GM18951 (cell line): ENCODE measurements around the gene CXCL3.

ENCODE experiments used
- POLR2A ChIP-seq: IDR thresholded peaks from 4 replicates; pipeline ENCODE4 v1.6.1; 2011; ENCODE audit warnings: mild to moderate bottlenecking; ENCODE audit not compliant: insufficient read length, insufficient read depth; ENCODE audit errors: extremely low read depth
- in situ Hi-C: fragments of 300-500 bp; cut with MboI; formaldehyde crosslinking; loops from one replicate; pipeline ENCODE4 v1.12.0; 2022; ENCODE audit warnings: low sequenced_read_pairs, mixed read lengths, inconsistent platforms; ENCODE audit not compliant: unreplicated experiment

The CXCL3 gene

DNA sequence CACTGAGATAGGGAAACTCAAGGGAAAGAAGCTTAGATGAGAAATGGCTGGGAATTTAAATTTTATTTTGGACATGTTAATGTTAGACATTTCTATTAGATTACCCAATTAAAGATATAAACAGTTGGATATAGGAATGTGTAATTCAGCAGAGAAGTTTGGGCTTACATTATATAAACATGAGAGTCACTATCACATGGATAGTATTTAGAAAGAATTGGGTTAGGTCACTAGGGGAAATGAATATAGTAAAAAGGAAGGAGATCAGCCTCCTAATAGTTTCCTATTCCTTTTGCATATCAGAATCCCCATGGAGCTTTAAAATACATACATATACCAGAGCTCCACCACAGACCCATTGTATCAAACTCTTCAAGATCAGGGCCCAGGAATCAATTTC lies 20.4 kb downstream of the CXCL3 start:
- TF ChIP-seq POLR2A, result no peak
- in situ Hi-C loops, result no loop called here

- no peak for TF ChIP-seq POLR2A
- in situ Hi-C loops, result no loop called here
These were observed 22.4 kb downstream of the CXCL3 start for GRCh38 chr4:74016068-74016467.

GRCh38 chr4:74015126-74015780 lies 23.2 kb downstream of the CXCL3 start:
- in situ Hi-C loops, result no loop called here
- TF ChIP-seq POLR2A, result no peak

GRCh38 chr4:74014332-74014731 lies 24.2 kb downstream of the CXCL3 start:
- in situ Hi-C loops, result no loop called here

DNA sequence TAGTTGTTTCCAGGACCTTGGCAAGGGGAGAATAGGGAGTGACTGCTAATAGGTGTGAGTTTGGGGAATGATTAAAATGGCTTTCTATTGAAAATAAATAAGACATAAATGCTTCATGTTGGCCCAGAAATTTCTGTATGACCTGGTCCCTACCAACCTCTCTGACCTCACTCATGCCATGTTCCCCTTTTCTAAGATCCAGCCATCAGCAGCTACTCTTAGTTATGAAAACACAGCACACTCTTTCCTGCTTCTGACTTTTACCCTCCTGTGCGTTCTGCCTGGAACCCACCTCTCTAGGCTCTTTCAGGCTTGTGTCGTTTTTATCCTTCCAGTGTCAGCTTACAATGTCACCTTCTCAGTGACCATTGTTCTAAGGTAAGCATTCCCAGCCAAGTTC lies 25.2 kb downstream of the CXCL3 start:
- TF ChIP-seq POLR2A, result no peak
- in situ Hi-C loops, result no loop called here

More at GRCh38 chr4:74014332-74014731, 24.2 kb downstream of the CXCL3 start:
- no peak for TF ChIP-seq POLR2A

GRCh38 chr4:74012130-74012529 lies 26.4 kb downstream of the CXCL3 start:
- in situ Hi-C loops, result no loop called here
- no peak for TF ChIP-seq POLR2A

GRCh38 chr4:74009307-74009706 lies 29.2 kb downstream of the CXCL3 start:
- TF ChIP-seq POLR2A, result no peak
- in situ Hi-C loops, result no loop called here

DNA sequence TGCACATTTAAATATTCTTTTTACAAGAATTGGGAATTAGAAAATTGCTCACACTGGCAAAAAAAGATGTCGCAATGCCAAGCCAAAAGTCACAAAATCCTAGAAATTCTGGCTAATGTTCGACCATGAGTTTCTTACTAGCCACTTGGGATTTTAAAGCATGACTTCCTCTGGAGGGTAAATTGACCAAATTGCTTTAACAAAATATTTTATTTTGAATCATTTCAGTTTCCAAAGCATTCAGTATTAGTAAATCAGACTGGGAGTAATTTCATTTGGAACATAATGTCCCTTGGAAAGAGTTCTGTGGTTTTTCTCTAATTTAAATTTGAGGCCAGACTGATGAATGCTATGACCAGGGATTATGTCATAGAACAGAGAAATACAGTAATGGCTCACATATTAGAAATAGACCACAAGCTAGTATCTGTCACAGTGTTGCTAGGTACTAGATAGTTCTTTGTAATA lies 32.4 kb downstream of the CXCL3 start:
- in situ Hi-C loops, result no loop called here
- no peak for TF ChIP-seq POLR2A

DNA sequence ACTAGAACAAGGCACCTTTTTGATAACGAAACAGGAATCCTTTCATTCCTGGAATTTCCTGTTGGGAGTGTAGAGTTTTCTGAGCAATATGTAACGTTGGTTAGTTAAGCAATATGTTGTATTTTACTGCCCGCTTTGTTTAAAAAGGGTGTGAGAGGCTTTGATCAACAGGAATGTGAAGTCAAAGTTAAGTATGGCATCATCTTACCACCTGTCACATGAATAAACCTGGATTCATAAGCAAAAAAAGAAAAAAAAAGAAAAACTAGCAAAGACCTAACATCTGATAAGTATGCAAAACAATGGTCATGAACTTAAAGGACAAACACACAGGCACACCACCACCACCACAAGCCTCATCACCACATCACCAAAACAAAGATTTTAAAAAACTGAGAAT lies 33.0 kb downstream of the CXCL3 start:
- in situ Hi-C loops, result no loop called here
- TF ChIP-seq POLR2A, result no peak

GRCh38 chr4:74004668-74005067 lies 33.8 kb downstream of the CXCL3 start:
- in situ Hi-C loops, result no loop called here
- no peak for TF ChIP-seq POLR2A

- no peak for TF ChIP-seq POLR2A
- in situ Hi-C loops, result no loop called here
These were observed 38.2 kb downstream of the CXCL3 start for GRCh38 chr4:74000301-74000700.

- in situ Hi-C loops, result no loop called here
- TF ChIP-seq POLR2A, result no peak
These were observed 40.2 kb downstream of the CXCL3 start, which contains the start of gene CXCL5 for GRCh38 chr4:73998040-73999011. Gene CXCL5, minus strand, starts transcription at chr4:73998677. Its CDS starts 96 bp downstream, at chr4:73998581.

DNA sequence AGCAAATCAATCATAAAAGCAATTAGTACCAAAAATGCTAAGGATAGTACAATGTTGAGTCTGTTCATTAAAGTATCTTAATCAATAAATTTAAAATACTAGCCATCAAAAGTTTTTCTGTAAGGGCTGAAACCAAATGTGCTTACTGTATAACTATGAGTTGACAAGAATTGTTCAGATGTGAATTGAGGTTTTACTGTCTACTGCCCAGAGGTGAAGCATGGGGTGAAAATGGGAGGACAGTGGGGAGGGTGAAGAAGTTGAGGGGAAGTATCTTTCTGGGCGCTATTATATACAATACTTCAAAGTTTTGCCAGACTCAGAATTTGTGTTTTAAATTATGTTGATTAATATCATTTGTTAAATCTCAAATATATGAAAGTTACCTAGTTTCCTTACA lies 46.4 kb downstream of the CXCL3 start:
- in situ Hi-C loops, result no loop called here
- TF ChIP-seq POLR2A, result no peak

DNA sequence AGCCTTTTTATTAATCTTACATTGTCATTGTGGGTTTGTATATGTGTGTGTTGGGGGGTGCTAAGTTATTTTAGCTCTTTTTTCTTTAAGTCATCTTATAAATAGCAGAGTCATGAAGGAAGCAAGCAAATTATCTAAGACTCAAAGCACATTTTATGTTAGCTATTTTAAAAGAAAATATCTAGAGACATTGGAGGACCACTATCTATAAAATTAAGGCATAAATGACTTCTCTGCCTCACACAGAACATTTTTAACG lies 46.8 kb downstream of the CXCL3 start:
- no peak for TF ChIP-seq POLR2A
- in situ Hi-C loops, result no loop called here
